ENCODE data around the gene UBE2L3.
"Not testable (repeated sequence)": the region's sequence is repeated elsewhere in the genome, so short reads cannot be mapped to it uniquely, and the experiment has no call there.

The UBE2L3 gene

DNA sequence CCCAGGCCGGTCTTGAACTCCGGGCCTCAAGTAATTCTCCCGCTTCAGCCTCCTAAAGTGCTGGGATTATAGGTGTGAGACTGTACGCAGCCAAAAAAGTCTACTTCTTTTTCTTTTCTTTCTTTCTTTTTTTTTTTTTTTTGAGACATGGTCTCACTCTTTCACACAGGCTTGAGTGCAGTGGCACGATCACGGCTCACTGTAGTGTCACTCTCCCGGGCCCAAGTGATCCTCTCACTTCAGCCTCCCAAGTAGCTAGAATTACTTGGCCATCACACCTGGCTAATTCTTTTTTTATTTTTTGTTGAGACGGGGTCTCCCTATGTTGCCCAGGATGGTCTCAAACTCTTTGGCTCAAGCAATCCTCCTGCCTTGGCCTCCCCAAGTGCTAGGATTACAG lies 3.6 kb upstream of the UBE2L3 start:
- TF ChIP-seq, protein P1, sequence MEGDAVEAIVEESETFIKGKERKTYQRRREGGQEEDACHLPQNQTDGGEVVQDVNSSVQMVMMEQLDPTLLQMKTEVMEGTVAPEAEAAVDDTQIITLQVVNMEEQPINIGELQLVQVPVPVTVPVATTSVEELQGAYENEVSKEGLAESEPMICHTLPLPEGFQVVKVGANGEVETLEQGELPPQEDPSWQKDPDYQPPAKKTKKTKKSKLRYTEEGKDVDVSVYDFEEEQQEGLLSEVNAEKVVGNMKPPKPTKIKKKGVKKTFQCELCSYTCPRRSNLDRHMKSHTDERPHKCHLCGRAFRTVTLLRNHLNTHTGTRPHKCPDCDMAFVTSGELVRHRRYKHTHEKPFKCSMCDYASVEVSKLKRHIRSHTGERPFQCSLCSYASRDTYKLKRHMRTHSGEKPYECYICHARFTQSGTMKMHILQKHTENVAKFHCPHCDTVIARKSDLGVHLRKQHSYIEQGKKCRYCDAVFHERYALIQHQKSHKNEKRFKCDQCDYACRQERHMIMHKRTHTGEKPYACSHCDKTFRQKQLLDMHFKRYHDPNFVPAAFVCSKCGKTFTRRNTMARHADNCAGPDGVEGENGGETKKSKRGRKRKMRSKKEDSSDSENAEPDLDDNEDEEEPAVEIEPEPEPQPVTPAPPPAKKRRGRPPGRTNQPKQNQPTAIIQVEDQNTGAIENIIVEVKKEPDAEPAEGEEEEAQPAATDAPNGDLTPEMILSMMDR (IDR thresholded peaks at IDR 0.05; ENCODE audit: control insufficient read depth, insufficient read depth, low read depth, low read length, missing control alignments), result no peak
- no peak overlapping the region for H3K4me3 ChIP-seq (ENCODE audit: control insufficient read depth, low read depth, low read length)
- no peak for DNase-seq (ENCODE audit: low read depth)

DNA sequence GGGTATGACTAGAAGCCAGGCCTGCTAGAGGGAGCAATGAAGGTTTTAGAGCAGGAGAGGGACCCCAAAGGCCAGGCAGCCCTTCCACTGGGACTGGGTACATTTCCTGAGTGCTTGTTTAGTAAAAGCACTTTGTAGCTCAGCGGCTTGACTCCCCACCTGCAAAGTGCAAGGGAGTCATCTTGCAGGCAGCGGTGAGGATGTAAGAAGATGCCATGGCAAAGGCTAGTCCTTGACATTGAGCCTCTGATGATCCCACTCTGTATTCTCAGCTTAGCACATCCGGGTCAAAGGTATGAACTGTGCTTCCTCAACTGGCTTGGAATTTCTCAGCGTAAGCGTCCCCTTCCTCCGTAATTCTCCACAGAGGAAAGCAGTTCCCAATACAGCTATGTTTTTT lies 3.1 kb upstream of the UBE2L3 start:
- DNase-seq (ENCODE audit: low read depth), result no peak
- H3K4me3 ChIP-seq (ENCODE audit: control insufficient read depth, low read depth, low read length), result no peak overlapping the region
- TF ChIP-seq, protein P1 (IDR thresholded peaks at IDR 0.05; ENCODE audit: control insufficient read depth, insufficient read depth, low read depth, low read length, missing control alignments), result no peak

DNA sequence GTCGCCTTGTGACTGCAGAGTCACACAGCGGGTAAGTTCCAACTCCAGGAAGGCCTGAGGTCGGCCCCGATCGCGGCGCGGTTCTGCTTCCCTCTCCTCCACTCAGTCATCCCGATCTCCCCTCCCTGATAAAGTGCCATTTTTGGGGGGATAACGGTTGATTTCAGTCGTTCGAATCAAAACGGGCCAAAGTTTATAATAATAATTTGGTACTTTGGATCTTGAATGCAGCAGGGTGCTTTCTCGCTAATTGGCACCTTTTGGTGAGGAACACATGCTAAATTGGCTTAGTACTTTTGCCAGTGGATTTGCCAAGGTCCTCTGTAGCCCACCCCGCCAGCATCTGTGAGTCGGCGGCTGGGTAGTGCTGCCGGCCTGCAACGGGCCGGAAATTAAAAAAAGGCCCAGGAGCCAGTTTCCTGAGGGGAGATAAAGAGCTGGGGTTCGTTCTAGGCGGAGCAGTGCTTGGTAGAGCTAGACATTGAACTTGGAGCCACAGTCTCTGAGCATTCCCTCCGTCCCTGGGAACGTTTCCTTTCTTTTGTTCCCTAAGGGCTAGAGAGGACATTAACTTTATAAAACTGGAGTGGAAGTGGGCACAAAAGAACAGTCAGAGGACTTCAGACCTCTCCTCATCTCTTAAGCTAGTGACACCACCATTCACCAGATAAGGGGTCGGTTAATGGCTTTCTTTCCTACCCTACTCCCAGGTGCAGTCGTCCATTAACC lies 997 bp downstream of the UBE2L3 start:
- H3K4me3 ChIP-seq (ENCODE audit: control insufficient read depth, low read depth, low read length), result peak overlapping the region; percentile 74
- TF ChIP-seq, protein P1 (IDR thresholded peaks at IDR 0.05; ENCODE audit: control insufficient read depth, insufficient read depth, low read depth, low read length, missing control alignments), result no peak
- DNase-seq (ENCODE audit: low read depth), result no peak

DNA sequence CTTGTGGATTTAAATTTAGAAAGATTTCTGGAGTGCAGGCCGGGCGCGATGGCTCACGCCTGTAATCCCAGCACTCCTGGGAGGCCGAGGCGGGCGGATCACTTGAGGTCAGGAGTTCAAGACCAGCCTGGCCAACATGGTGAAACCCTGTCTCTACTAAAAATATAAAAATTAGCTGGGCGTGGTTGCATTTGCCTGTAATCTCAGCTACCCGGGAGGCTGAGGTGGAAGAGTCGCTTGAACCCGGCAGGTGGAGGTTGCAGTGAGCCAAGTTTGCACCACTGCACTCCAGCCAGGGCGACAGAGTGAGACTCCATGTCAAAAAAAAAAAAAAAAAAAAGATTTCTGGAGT lies 1.5 kb downstream of the UBE2L3 start:
- DNase-seq (ENCODE audit: low read depth), result not testable (repeated sequence)
- H3K4me3 ChIP-seq (ENCODE audit: control insufficient read depth, low read depth, low read length), result peak overlapping the region; percentile 74

DNA sequence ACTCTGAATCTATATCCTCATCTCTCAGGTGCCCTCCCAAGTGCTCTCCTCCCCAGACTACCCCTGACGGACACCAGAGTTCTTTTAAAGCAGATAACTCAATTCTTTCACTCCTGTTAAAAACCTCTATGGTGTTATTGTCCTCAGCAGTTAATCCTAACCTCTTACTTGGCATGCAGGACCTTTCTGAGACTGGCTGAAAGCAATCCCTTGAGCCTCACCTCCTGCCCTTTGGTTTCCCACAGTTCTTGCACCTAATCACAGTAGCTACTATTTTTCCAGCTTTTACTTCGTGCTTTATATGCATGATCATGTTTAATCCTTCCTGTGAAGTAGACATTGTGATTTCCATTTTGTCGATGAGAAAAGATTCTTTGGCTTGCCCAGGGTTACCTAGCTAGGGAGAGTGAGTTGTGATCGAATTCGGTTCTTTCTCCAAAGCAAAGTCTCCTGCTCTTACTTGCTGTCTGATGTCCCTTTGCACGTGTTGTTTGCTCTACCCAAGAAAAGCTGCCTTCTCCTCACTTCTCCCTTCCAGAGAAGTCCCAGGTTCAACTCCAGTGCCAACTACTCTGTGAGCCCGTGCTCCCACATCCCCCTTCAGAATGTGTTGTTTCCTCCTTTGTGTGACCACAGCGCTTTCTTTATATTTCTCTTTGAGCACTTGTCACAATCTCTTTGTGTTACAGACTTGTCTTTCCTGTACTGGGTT lies 2.1 kb downstream of the UBE2L3 start:
- TF ChIP-seq, protein P1 (IDR thresholded peaks at IDR 0.05; ENCODE audit: control insufficient read depth, insufficient read depth, low read depth, low read length, missing control alignments), result no peak
- no peak for DNase-seq (ENCODE audit: low read depth)
- H3K4me3 ChIP-seq (ENCODE audit: control insufficient read depth, low read depth, low read length), result no peak overlapping the region

DNA sequence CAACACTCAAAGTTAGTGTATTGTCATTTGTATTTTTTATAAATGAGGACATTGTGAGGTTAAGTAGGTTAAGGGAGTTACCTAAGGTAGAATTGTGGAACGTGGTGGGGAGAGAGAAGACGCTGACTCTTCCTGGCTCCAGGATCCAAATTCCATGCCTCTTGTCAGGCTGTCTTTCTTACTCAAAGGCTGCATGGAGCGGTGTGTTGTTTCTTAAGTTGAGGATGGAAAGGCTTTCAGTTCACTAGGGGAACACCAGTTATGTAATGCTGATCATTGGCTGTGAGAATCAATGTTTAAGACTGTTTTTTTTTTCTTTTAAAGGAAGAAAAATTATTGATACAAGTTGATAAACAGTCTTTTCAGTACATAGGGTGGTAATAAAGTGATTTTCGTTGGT lies 2.9 kb downstream of the UBE2L3 start:
- no peak for DNase-seq (ENCODE audit: low read depth)
- no peak overlapping the region for H3K4me3 ChIP-seq (ENCODE audit: control insufficient read depth, low read depth, low read length)
- TF ChIP-seq, protein P1 (IDR thresholded peaks at IDR 0.05; ENCODE audit: control insufficient read depth, insufficient read depth, low read depth, low read length, missing control alignments), result no peak

DNA sequence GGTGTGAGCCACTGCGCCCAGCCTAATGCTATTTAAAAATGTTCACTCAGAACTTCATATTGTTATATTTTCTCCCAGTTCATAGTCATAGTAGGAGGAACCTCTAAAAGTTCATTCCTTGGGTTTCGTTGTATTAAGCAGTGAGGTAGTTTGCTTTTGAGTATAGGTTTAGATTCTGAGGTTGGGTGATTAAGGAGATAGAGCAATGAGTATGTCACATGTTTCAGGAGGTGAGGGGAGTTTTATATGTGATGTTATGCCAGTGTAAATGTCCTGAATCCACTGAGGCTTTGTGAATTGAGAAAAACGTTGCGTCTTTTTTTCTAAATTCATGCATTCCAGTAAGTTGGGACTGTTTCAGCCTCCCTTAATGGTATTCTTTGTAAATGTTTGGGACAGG lies 4.2 kb downstream of the UBE2L3 start:
- DNase-seq (ENCODE audit: low read depth), result no peak
- H3K4me3 ChIP-seq (ENCODE audit: control insufficient read depth, low read depth, low read length), result no peak overlapping the region
- TF ChIP-seq, protein P1 (IDR thresholded peaks at IDR 0.05; ENCODE audit: control insufficient read depth, insufficient read depth, low read depth, low read length, missing control alignments), result no peak

All from AG09309 (cell line).